AG09319 (cell line): Measurements from ENCODE around the gene PEAR1.

ENCODE experiments used
- DNase-seq: peaks from one replicate; pipeline ENCODE4 v3.0.0-alpha.2; 2010; ENCODE audit warnings: low read depth; ENCODE audit errors: extremely low read depth
- CTCF ChIP-seq: IDR thresholded peaks from 2 replicates; pipeline ENCODE4 v1.5.1; 2011; ENCODE audit warnings: low read depth, mild to moderate bottlenecking, inconsistent platforms, low read length, moderate library complexity

The PEAR1 gene

DNA sequence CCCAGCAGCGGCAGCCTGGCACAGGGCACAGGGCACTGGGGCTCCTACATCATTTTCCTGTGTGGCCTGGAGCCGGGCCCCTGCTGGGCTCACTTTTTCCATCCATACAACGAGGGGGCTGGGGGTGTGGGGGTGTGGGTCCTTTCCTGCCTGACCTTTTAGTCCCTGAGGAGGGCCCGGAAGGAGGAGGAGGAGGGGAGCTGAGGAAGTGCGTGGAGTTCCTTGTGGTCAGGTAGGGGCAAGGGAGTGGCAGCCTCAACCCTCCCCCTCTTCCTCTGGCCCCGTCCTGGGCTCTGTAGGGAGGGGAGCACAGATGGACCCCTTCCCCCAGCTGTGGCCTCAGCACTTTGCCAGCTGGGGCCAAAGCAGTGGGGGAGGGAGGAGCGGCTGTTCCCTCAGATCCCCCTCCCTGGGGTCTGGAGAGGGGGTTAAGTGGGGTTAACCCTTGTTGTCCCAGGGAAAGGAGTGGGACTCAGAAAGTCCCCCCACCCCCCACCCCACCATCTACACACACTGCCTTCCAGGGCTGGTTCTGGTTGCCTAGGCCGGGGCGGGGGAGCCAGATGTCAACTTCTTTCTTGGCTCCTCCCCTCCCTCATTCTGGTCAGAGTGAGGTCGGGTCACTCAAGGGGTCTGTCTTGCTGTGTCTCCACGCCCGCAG is 27.1 kb upstream of the PEAR1 start:
- DNase-seq, result no peak
- no peak for TF ChIP-seq CTCF

DNA sequence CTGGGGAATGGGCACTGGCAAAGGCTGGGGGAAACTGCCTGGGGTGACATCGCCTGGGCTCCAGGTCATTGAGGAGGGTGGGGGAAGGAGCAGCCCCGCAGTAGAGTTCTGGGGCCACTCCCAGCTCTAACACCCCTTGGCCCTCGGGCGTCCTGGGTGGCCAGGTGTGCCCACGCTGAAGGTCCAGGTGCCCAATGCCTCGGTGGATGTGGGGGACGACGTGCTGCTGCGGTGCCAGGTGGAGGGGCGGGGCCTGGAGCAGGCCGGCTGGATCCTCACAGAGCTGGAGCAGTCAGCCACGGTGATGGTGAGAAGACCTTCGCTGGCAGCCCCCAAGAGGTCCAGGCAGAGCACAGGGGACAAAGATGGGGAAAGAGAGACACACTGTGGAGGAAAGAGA is 25.2 kb upstream of the PEAR1 start:
- TF ChIP-seq CTCF, result no peak
- DNase-seq, result no peak

DNA sequence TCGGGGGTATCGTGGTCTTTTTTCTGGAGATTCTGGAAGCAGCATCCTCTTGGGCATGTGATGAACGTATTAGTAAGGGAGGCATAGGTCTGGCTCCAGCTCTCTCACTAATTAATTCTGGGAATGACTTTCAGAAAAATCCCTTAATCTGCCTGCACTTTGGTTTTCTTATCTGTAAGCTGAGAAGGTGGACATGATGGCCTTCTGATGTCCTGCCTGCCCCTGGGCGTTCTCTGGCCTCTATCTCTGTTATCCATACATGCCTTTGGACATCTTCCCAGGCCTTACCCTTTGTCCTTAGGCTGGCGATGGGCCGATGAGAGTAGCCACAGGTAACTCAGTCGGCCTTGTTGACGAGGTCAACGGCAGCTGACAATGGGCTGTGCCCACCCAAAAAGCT is 24.1 kb upstream of the PEAR1 start:
- no peak for TF ChIP-seq CTCF

GRCh38 chr1:156873659-156874058 is 19.9 kb upstream of the PEAR1 start:
- TF ChIP-seq CTCF, result no peak
- no peak for DNase-seq

More for the DNA sequence above, 24.1 kb upstream of the PEAR1 start:
- no peak for DNase-seq

DNA sequence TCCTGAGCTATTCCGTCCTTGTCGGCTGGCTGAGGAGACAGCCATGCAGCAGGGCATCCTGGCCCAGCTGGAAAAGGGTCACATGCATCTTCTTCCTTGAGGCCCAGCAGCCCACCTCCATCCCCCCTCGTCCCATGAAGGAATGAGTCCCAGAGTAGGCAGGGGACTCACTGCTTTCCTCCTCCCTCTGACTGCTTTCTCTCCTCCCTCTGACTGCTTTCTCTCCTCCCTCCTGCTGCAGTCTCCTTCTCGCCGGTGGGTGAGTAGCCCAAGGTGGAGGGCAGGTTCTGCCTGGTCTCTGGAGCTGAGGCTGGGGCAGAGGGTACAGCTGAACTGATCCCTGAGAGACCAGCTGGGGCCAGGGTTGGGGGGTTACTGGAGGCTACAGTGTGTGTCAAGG is 19.4 kb upstream of the PEAR1 start:
- TF ChIP-seq CTCF, result no peak
- DNase-seq, result no peak

DNA sequence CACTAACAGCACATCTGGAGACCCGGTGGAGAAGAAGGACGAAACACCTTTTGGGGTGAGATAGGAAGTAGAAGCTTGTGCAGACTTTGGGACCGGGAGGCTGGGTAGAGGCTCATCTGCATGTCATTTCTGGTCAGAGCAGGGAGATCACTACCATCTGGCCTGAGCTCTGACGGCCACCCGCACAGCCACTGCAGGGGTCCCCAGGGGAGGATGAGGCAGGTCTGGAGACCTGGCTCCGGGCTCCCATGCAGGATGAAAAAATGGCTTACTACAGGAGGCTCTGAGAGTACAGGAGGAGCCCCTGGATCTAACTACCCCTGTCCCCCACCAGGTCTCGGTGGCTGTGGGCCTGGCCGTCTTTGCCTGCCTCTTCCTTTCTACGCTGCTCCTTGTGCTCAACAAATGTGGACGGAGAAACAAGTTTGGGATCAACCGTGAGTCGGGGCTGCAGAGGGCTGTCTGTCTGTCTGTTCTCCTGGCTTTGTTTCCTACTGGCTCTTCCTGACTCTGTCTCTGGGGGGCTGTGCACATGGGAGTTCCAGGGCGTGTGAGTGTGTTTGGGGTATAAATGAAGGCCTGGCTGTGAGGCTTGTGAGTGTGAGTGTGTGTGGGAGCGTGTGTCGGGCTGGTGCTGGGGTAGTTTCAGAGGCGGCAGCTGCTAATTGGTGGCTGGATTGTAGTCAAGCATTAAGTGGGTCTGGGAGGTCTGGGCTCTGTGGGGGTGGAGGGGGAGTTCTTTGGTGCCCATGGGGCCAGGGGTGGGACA is 18.8 kb upstream of the PEAR1 start:
- no peak for DNase-seq
- TF ChIP-seq CTCF, result no peak

- no peak for TF ChIP-seq CTCF
- no peak for DNase-seq
Measured at GRCh38 chr1:156875341-156875615, 18.2 kb upstream of the PEAR1 start.
